B cell (primary cell): ENCODE results near the gene SCN1A. TPM values are rescaled to one million over a fixed set of nuclear protein-coding genes. Genes with fewer than 3 reads are reported as not detected.

Experiments
- ATAC-seq: fragments of 200-7000 bp; cut with Tn5 transposase; one replicate; pipeline ENCODE4 v1.10.0; 2021; ENCODE audit warnings: low read depth, mild to moderate bottlenecking, moderate number of reproducible peaks, moderate library complexity
- CTCF ChIA-PET: fragments of 350-600 bp; sonication (Branson Sonifier 250); formaldehyde crosslinking; loops from one replicate; lab custom pipeline; 2021; ENCODE audit warnings: antibody characterized with exemption, inconsistent platforms; lab: Charles Lee
- POLR2A ChIA-PET: fragments of 350-600 bp; sonication (Branson Sonifier 250); formaldehyde crosslinking; loops from one replicate; lab custom pipeline; 2021; ENCODE audit warnings: antibody characterized with exemption; lab: Charles Lee
- DNase-seq: peaks from one replicate; pipeline ENCODE4 v3.0.0; 2013
- H2AFZ ChIP-seq: 2 replicates; pipeline ENCODE4 v1.6.1; 2012; ENCODE audit warnings: mild to moderate bottlenecking, low read depth, low read length; ENCODE audit not compliant: insufficient read depth, poor library complexity, severe bottlenecking
- H3K27ac ChIP-seq, 2 donors: 1 replicate in 1 of 2; 2 replicates in 1 of 2; pipeline ENCODE4 v1.5.1; 2012 to 2013; ENCODE audit warnings: low read length in 2 of 2, mild to moderate bottlenecking in 2 of 2, moderate library complexity in 1 of 2
- H3K27me3 ChIP-seq, 4 experiments: fragments of 200-600 bp in 1 of 4; sonication (generic) in 1 of 4; replicated peaks in 1 of 4; 1 replicate in 2 of 4; 2 replicates in 2 of 4; pipeline versions ENCODE4 v1.6.1 to v1.7.0; 2013 to 2016; ENCODE audit warnings: low read length in 3 of 4, mild to moderate bottlenecking in 2 of 4, mixed read lengths in 1 of 4, moderate library complexity in 1 of 4; ENCODE audit not compliant: insufficient read depth in 4 of 4, control insufficient read depth in 3 of 4; ENCODE audit errors: control extremely low read depth in 1 of 4
- H3K36me3 ChIP-seq, 2 experiments: replicated peaks in 1 of 2; 1 replicate in 1 of 2; 2 replicates in 1 of 2; pipeline versions ENCODE4 v1.6.1 to v1.7.1; 2013; ENCODE audit warnings: low read length in 1 of 2; ENCODE audit not compliant: insufficient read depth in 2 of 2, control insufficient read depth in 1 of 2; ENCODE audit errors: control extremely low read depth in 1 of 2, extremely low read depth in 1 of 2
- H3K4me1 ChIP-seq, 2 donors: fragments of 200-600 bp in 1 of 2; sonication (generic) in 1 of 2; 1 replicate in 1 of 2; 2 replicates in 1 of 2; pipeline versions ENCODE4 v1.5.1 to v1.6.1; 2013 to 2017; ENCODE audit warnings: low read length in 2 of 2; ENCODE audit not compliant: control insufficient read depth in 2 of 2, insufficient read depth in 2 of 2
- H3K4me2 ChIP-seq: replicated peaks from 2 replicates; pipeline ENCODE3; 2012; ENCODE audit warnings: mild to moderate bottlenecking, low read depth, low read length; ENCODE audit not compliant: poor library complexity, severe bottlenecking
- H3K4me3 ChIP-seq, 5 experiments: fragments of 200-600 bp in 1 of 5; sonication (generic) in 1 of 5; 1 replicate in 3 of 5; 2 replicates in 2 of 5; pipeline versions ENCODE4 v1.5.1 to v1.7.0; 2011 to 2016; ENCODE audit warnings: low read length in 4 of 5, mild to moderate bottlenecking in 4 of 5, low read depth in 2 of 5, control low read depth in 1 of 5, moderate library complexity in 1 of 5; ENCODE audit not compliant: insufficient read depth in 1 of 5; ENCODE audit errors: control extremely low read depth in 1 of 5, extremely low read depth in 1 of 5
- H3K79me2 ChIP-seq: fragments of 200-600 bp; sonication (generic); one replicate; pipeline ENCODE4 v1.6.0; 2016; ENCODE audit warnings: low read length; ENCODE audit not compliant: control insufficient read depth, insufficient read depth
- H3K9ac ChIP-seq: fragments of 200-600 bp; sonication (generic); 2 replicates; pipeline ENCODE4 v1.6.1; 2017; ENCODE audit warnings: mild to moderate bottlenecking, low read length, moderate library complexity
- H3K9me3 ChIP-seq, 3 donors: one replicate each; pipeline versions ENCODE4 v1.6.1 to v1.7.1; 2013; ENCODE audit warnings: low read length in 2 of 3; ENCODE audit not compliant: control insufficient read depth in 2 of 3, insufficient read depth in 1 of 3; ENCODE audit errors: control extremely low read depth in 1 of 3
- H4K20me1 ChIP-seq: 2 replicates; pipeline ENCODE4 v1.6.0; 2012; ENCODE audit warnings: mild to moderate bottlenecking, low read length; ENCODE audit not compliant: insufficient read depth, control insufficient read depth, poor library complexity, severe bottlenecking
- H3K27ac Mint-ChIP-seq: one replicate; pipeline ENCODE4 v1.8.0; 2021; ENCODE audit warnings: mixed read lengths
- H3K27me3 Mint-ChIP-seq: one replicate; pipeline ENCODE4 v1.8.0; 2021; ENCODE audit warnings: mixed read lengths
- H3K4me1 Mint-ChIP-seq: one replicate; pipeline ENCODE4 v1.8.0; 2021; ENCODE audit warnings: mixed read lengths
- H3K4me3 Mint-ChIP-seq: one replicate; pipeline ENCODE4 v1.8.0; 2021; ENCODE audit warnings: mixed read lengths
- H3K9me3 Mint-ChIP-seq: one replicate; pipeline ENCODE4 v1.8.0; 2022; ENCODE audit warnings: mixed read lengths; ENCODE audit not compliant: insufficient read depth
- CTCF ChIP-seq: fragments of 200-600 bp; IDR thresholded peaks from one replicate; pipeline ENCODE4 v1.8.0; 2022; ENCODE audit warnings: antibody characterized with exemption, mild to moderate bottlenecking
- EZH2 ChIP-seq: IDR thresholded peaks from 2 replicates; pipeline ENCODE4 v1.6.1; 2012; ENCODE audit warnings: borderline replicate concordance, low read depth, mild to moderate bottlenecking, moderate library complexity, low read length; ENCODE audit not compliant: insufficient read depth, poor library complexity, severe bottlenecking
- WGBS: methylation state at CpG from one replicate; pipeline ENCODE4 v1.1.5; 2013; ENCODE audit warnings: missing lambda C conversion rate; ENCODE audit not compliant: insufficient coverage; 5-methylcytosine and 5-hydroxymethylcytosine counted together
- intact Hi-C: fragments of 100-400 bp; cut with micrococcal nuclease; formaldehyde crosslinking; loops from one replicate; pipeline ENCODE4 v1.10.0; 2022
- polyA plus RNA-seq: library from polyadenylated mRNA; depleted of rRNA; stranded (reverse); fragments of >200 nt; gene quantifications from 2 replicates; pipeline ENCODE4 v1.2.3, GENCODE V29; 2012
- total RNA-seq, 2 donors: library from RNA; stranded (reverse); fragments of 120-200 nt in 1 of 2; gene quantifications; 1 replicate in 1 of 2; 2 replicates in 1 of 2; pipeline versions ENCODE4 v1.2.3 to v1.2.4, GENCODE V29; 2013 to 2022

SCN1A gene
- total and polyA plus RNA-seq, 2 donors (not counting 1 experiment from before 2014, with no cell fraction given), result not detected

- no peaks in the 10 kb centered on the region for H3K27me3 ChIP-seq
- no peak overlapping the region for H3K9ac ChIP-seq
- Mint-ChIP-seq H3K27me3 (peaks cover 3% of the 10 kb centered on the region), H3K9me3 (no peaks in the 10 kb centered on the region), H3K4me3 (no peak overlapping the region), H3K27ac (no peak overlapping the region), H3K4me1 (no peaks in the 10 kb centered on the region)
- H3K4me3 ChIP-seq, result no peak overlapping the region
- ChIA-PET CTCF (interaction anchor here (1.6 kb wide), 1 partner anchor 10 kb away, joined by 7 read pairs; the partner anchor contains the start of gene SCN1A), POLR2A (no interaction called here)
- H3K36me3 ChIP-seq, result no peaks in the 10 kb centered on the region
- no peaks in the 10 kb centered on the region for H4K20me1 ChIP-seq
- DNase-seq (no peak), ATAC-seq (no peak)
- no peaks in the 10 kb centered on the region for H3K79me2 ChIP-seq
- no peak overlapping the region for H3K4me2 ChIP-seq
- no peak overlapping the region for H3K27ac ChIP-seq
- 92% methylated on average over 1 of the region's 1 CpG for WGBS
- H3K4me1 ChIP-seq, result no peaks in the 10 kb centered on the region
- intact Hi-C loops, result no loop called here
- no peaks in the 10 kb centered on the region for H3K9me3 ChIP-seq
- no peak for TF ChIP-seq EZH2
- TF ChIP-seq CTCF, result no peak
- no peak overlapping the region for H2AFZ ChIP-seq
Observed at GRCh38 chr2:166138667-166139066, 10.8 kb upstream of the SCN1A start.

- H3K4me3 ChIP-seq, result no peak overlapping the region
- no peaks in the 10 kb centered on the region for H3K27me3 ChIP-seq
- no peaks in the 10 kb centered on the region for H4K20me1 ChIP-seq
- TF ChIP-seq CTCF (no peak), EZH2 (no peak)
- Mint-ChIP-seq H3K4me3 (no peak overlapping the region), H3K27me3 (peaks cover 3% of the 10 kb centered on the region), H3K27ac (no peak overlapping the region), H3K9me3 (no peaks in the 10 kb centered on the region), H3K4me1 (no peaks in the 10 kb centered on the region)
- no peaks in the 10 kb centered on the region for H3K79me2 ChIP-seq
- ATAC-seq (no peak), DNase-seq (no peak)
- no peak overlapping the region for H3K9ac ChIP-seq
- intact Hi-C loops, result no loop called here
- POLR2A ChIA-PET, result no interaction called here
- no peaks in the 10 kb centered on the region for H3K36me3 ChIP-seq
- no peak overlapping the region for H3K27ac ChIP-seq
- WGBS, result 93% methylated on average over 2 of the region's 2 CpGs
- no peak overlapping the region for H3K4me2 ChIP-seq
- CTCF ChIA-PET, result interaction anchor here (1.6 kb wide), 1 partner anchor 10 kb away, joined by 7 read pairs; the partner anchor contains the start of gene SCN1A
- no peaks in the 10 kb centered on the region for H3K9me3 ChIP-seq
- H3K4me1 ChIP-seq, result no peaks in the 10 kb centered on the region
- H2AFZ ChIP-seq, result no peak overlapping the region
Observed at GRCh38 chr2:166138144-166138543, 10.3 kb upstream of the SCN1A start.
